HG02884 (cell line): ENCODE data around the gene FN3K.
"Not testable (repeated sequence)": the region's sequence is repeated elsewhere in the genome, so short reads cannot be mapped to it uniquely, and the experiment has no call there.

ENCODE experiments used
- ATAC-seq: cut with Tn5 transposase; IDR thresholded peaks from one replicate; pipeline ENCODE4 v1.9.1; 2021; ENCODE audit warnings: mild to moderate bottlenecking, moderate library complexity; ENCODE audit not compliant: unreplicated experiment

The FN3K gene

DNA sequence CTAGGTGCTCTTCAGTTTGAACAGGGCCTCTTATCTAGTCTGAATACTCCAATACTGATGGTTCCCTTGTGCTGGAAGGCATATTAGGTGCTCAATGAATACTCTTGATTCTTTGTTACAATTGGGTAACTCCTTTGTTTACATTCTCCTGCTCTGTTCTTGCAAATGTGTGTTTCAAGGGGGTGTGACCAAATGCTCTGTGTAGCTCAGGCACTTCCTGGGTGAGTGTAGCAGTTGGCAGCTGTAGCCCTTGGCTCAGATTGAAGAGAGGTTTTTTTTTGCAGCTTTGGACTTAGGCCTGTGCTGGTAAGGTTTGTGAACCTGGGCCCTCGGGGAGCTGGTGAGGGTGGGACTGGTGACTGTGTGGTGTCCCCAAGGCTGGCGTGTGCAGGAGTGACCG lies 36.6 kb downstream of the FN3K start:
- ATAC-seq: no peak

DNA sequence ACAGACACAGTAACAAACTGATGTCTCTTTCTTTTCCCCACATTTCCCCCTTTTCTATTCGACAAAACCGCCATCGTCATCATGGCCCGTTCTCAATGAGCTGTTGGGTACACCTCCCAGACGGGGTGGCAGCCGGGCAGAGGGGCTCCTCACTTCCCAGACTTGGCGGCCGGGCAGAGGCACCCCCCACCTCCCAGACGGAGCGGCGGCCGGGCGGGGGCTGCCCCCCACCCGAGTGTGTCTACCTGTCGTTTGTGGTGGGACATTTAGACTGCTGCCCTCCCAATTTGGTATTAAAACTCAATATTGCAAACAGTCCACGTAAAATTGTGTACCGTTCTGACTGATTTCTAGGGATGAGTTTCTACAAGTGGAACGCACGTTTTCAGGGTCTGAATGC lies 39.0 kb downstream of the FN3K start:
- not testable (repeated sequence) for ATAC-seq

DNA sequence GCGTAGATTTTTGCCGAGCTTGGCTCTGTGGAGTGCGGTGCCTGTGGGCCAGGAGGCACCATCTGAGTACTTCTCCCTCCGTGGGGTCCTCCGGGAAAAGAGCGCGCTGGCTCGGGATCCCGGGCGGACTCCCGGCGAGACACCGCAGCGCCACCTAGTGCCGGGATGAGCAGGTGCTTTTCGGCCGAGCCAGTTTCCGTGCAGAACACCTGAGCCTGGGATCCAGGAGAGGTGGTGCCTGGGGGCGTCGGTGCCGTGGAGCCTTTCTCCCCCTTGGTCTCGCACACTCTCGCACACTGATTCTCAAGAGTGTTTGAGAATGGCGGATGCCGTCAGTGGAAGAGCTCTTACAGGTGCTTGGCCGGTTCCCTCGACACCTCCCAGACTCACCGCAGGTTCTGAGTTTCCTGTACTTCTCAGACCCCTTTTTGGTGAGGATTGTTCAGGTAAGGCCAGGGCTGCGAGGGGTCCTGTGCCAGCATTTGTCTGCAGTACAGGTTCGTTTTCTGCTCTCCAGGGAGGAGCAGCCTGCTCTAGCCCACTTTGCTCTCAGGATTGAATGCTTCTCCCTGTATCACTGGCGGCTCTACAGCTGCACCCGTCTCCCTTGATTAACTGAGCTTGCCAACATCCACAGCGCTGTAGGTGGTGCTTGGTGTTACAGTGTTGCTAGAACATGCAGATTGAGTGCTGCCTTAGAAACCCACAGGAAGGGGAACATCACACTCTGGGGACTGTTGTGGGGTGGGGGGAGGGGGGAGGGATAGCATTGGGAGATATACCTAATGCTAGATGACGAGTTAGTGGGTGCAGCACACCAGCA lies 39.8 kb downstream of the FN3K start:
- ATAC-seq: no peak

- ATAC-seq: no peak
These were observed 41.0 kb downstream of the FN3K start for GRCh38 chr17:82776454-82776853.

- ATAC-seq: not testable (repeated sequence)
These were observed 42.5 kb downstream of the FN3K start for GRCh38 chr17:82777778-82778375.

DNA sequence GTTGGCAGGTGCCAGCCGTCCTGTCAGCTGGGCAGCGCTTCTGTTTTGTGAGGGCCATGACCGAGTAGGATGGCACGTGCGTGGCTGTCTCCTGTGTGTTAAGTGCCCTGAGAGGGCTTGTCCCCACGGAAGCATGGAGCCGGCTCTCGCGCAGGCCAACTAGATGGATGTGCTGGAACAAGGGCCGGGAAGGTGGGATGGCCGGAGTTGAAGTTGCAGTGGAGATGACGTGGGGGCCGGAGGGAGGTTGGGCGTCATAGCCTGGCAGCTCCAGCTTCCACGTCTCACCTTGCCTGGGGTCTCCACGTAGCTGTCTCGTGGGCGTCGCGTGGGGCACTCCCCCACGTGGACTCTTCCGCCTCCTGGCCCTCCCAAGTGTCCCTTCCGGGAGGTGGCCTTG lies 44.1 kb downstream of the FN3K start:
- ATAC-seq: no peak

DNA sequence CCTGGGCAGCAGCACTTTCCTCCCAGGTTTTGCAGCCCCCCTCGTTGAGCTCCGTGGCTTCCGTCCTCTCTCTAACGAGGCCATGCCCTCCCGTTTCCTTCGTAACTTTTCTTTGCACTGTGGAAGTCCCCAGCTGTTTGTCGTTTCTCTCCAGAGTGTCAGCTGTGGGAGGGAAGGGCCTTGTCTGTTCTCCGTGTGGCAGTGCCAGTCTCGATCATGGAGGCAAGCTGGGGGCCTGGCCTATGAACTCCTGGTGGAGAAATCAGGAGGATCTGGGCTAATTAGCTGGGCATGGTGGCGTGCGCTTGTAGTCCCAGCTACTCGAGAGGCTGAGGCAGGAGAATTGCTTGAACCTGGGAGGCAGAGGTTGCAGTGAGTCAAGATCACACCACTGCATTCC lies 44.8 kb downstream of the FN3K start:
- no peak for ATAC-seq

DNA sequence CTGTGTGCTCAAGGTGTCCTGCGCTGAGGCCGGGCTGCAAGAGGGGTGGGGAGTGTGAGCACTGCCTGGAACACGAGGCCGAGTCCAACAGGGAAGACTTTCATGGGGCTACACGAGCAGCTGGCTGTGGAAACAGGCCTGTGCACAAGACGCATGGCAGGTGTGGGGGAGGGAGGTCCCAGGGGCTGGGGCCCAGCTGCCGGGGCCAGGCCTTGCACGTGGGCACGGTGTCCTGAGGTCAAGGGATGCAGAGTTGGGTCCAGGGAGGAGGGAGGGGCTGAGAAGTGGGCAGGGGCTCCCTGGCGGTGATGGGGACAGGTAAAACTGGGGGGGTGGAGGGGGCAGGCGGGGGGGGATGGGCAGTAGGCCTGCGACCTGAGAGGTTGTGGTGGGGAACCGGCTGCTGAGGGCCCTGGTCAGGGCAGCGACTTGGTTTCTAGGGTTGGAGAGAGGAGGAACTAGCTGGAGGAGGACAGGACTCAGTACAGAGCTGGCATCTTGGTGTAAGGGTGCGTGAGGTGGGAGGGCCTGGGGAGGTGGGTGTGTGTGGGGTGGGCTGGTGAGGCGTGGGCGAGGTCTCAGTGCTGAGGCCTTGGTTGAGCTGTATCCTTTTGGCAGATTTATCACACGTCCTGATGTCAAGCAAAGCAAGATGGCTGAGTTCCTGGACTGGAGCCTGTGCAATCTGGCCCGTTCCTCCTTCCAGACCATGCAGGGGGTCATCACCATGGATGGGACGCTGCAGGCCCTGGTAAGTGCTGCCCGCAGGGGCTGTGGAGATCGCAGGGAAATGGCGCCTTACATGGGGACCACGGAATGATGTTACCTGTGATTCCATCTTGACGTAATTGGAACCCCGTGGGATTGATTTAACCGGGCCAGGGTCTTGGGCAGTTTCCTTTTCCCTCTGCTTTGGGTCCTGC lies 45.8 kb downstream of the FN3K start:
- ATAC-seq: no peak

DNA sequence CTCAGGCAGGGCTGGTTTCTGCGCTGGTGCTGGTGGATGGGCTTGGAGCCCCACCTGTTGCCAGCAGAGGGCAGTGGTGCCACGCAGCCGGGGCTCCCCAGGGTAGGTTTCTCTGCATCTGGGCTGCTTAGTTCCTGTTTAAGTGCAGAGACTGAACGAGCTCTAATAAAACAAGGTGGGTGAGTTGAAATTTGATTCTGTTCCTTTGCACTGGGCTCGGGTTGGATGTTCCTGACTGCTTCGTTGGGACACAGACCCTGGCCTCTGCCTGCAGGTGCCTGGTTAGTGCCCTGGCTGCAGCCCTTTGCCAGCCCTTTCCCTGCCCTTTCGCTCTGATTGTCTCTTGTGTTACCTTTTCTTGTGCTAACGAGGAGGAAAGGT lies 46.5 kb downstream of the FN3K start:
- no peak for ATAC-seq

GRCh38 chr17:82782657-82783207 lies 47.3 kb downstream of the FN3K start:
- ATAC-seq: no peak

- ATAC-seq: no peak
These were observed 48.1 kb downstream of the FN3K start for GRCh38 chr17:82783498-82783897.

DNA sequence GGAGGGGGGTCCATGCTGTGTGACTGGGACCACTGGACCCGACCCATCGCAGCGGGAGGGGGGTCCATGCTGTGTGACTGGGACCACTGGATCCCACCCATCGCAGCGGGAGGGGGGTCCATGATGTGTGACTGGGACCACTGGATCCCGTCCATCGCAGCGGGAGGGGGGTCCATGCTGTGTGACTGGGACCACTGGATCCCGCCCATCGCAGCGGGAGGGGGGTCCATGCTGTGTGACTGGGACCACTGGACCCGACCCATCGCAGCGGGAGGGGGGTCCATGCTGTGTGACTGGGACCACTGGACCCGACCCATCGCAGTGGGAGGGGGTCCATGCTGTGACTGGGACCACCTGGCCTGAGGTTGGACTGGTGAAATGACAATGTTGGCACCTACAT lies 50.2 kb downstream of the FN3K start:
- not testable (repeated sequence) for ATAC-seq

- ATAC-seq: no peak
These were observed 51.0 kb downstream of the FN3K start for GRCh38 chr17:82786427-82786826.

GRCh38 chr17:82787081-82787848 lies 51.9 kb downstream of the FN3K start:
- ATAC-seq: no peak

DNA sequence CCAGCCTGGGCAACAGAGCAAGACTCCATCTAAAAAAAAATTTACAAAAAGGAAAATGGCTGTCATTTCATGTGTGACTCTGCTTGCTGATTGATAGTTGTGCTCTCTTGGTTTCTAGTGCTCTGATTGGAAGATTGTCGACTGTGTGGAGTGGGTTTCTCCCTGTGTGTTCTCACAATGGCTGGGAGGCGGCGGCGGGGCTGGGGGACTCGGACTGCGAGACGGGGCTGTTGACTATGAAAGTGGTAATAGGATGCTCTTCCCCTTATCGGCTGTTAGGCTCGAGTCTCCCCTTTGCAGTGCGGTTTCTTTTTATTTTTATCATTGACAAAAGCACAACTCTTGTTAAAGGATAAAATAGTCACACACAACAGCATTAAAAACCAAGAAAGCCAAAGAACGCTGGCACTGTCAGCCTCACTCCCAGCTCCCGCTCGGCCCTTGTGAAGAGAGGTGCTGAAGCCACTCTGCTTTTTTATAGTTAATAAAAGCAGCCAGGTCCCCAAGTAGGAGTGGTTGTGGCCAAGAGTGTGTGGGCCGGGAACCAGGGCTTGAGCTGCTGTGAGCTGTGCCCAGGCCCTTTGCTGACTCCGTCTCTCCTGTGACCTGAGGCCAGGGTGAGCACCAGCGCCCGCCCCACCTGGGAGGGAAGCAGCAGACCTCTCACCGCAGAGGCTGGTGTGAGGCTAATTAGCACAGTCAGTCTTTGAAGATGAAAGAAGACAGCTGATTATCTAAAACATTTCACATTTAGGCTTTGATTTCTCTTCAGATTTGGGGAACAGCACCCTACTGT lies 53.0 kb downstream of the FN3K start:
- no peak for ATAC-seq

DNA sequence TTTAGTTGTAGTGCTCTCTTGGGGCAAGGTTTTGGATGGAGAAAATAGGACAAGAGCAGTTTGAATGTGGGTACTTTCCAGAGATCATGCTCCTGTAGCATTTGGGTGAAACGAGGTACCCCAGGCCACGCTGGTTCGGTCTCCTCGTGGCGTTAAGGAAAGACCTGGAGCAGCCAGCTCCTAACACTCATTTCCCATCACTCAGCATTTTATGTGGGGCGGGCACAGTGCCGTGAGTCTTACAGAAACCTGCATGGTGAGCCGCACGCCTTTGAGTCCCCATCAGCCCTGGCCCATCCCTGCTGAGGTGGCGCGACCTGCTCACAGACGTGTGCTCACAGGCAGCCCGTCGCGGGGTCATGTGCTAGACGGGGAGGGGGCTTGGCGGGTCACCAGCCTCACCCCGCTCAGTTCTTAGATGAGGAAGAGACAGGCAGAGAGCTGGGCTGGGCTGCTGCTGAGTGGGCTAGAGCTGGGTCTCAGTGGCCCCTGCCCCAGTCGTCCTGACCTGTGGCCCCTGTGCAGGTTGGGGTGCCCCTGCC lies 53.7 kb downstream of the FN3K start:
- ATAC-seq: no peak

DNA sequence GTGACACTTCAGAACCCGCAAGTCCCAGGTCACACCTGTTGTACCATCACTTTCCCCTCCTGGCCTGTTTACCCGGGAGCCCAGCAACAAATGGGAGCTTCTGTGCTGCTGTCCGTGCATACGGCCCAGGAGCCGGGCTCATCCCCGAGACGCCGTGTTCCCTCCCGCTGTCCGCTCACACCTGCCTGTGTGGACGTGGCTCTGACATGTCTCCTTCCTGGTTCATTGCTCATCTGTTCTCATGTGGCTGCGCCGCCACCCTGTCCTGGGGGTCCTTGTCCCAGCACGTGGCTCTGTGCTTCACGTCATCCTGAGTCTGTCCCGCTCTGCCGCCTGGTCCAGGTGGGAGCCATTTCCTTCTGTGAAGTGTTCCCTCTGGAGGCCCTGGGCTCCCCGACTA lies 54.4 kb downstream of the FN3K start:
- no peak for ATAC-seq

DNA sequence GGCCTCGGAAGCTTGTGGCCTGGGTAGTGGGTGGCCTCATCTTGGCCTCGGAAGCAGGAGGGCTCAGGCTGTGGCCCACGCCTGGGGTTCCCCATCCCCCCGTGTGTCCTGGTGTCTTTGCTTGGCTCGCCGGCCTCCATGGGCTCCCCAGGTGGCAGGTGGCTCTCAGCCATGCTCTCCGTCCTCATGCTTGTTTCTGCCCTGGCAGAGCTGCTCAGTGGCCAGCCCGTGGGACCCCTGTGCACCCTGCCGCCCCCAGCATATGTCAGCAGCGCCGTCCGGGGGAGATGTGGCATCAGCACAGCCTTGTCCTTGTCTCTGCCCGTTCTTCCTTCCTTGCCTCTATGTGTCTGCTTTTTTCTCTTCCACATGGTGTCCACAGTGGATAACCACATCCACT lies 55.0 kb downstream of the FN3K start:
- no peak for ATAC-seq

GRCh38 chr17:82791532-82791931 lies 56.1 kb downstream of the FN3K start:
- no peak for ATAC-seq
